HG02981 (cell line): ENCODE results near the gene GNPDA1.
A peak's percentile ranks its signal among the peaks of the same experiment; 100 is the strongest.
"Not testable (repeated sequence)": the region's sequence is repeated elsewhere in the genome, so short reads cannot be mapped to it uniquely, and the experiment has no call there.

Experiments
- ATAC-seq: cut with Tn5 transposase; IDR thresholded peaks from one replicate; pipeline ENCODE4 v1.9.1; 2021; ENCODE audit warnings: mild to moderate bottlenecking, moderate library complexity; ENCODE audit not compliant: unreplicated experiment

GNPDA1 gene

DNA sequence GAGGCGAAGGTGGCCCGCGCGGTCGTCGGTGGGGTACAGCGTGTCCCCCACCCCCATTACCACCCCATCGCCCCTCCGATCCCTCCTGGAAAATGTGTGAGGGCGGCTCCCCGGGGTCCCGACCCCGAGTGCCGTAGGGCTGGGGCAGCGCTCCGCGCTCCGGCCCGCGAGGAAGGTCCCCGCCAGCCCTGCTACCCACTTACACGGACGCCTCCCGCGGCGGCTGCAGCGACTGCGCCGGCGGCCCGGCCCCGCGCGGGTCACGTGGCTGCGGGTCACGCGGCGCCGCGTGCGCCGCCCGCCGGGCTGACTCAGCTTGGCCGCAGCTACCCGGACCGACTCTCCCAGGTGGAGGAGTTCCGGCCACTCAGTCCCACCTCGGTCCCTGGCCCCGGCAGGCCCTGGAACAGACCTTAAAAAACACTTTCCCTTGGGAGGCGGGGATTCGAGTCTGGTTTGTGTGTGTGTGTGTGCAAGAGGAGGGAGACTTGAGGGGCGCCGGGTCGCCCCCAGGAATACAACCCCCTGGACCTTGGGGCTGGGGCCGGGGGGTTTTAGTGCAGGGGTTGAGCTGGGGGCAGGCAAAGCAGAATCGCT lies at the start of gene GNPDA1:
TSS of gene GNPDA1 (minus strand) at position 236 of the 597 bp plus-strand sequence. CDS start 992 bp downstream, outside the sequence.
- peak; percentile 50 for ATAC-seq

DNA sequence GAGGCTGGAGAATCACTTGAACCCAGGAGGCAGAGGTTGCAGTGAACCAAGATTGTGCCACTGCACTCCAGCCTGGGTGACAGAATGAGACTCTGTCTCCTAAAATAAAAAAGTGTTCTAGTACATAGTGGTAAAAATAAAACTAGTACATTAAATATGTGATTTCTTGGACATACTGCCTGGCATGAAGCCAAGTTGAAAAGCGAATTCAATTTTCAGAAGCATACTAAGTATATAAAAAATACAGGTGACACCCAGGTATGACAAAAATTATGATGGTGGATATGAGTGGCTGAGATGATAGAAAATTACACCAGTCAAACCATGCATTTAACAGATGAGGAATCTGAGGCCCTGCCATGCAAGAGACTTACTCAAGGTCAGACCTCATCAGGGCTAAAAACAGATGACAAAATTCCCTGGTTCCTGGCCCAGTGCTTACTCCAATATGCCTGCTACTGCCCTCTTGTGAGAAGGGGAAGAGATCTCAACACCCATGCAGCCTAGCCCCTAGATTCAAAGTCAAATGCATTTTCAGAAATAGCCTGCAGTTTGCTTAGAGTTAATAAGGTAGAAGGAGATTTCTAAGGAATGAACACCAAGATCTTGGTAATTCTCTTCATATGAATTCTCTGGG lies 46.6 kb upstream of the GNPDA1 start:
- no peak for ATAC-seq

DNA sequence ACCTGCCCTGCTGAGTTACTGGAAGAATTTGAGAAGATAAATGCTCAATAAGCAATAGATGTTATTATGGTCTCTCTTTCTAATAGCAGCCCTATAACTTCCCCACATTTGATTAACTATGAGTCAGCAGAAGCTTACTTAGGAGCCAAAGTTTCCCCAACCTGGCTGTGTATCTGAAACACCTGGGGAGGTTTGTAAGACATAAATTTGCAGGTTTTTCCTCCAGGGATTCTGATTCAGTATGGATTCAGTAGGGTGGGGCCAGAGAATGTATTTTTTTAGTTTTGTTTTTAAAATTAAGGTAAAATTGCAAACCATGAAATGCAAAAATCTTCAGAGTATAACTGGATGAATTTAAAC lies 44.9 kb upstream of the GNPDA1 start:
- ATAC-seq, result no peak

DNA sequence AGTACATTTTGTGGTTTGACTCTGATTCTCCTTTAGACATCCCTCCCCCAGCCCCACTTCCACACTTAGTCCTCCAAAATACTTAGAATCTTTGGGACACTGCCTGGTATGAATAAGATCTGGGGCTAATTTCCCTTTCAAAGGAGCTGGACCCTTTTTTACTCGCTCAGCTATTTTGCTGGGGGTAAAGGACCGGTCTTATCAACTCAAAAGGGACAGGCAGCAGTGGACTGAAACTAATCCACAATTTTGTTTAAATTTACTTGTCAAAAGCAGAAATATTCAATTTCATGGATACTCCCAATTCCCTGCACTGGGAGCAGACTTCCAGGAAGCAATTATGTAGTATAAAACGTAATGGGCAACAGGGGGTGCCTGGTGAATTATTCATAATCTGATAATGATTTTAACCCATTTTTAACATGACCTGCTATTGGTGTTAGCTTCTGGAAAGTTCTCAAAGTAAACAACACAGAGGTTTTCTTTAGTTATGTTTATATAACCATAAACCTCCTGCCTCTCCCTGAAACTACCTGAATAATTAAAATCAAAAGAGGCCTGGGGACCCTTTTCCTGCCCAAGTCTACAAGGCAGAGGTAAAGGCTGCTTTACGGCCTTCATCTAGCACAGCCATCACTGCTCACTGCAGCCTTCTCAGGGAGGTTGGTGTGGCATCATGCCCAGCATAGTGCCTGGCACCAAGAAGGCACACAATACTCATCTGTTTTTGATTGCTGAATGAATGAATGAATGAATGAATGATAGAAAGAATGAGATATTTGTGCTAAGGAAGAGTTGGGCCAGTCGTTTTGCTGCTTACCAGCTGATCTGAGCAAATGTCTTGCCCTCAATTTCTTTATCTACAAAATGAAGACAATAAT lies 44.2 kb upstream of the GNPDA1 start:
- no peak for ATAC-seq

DNA sequence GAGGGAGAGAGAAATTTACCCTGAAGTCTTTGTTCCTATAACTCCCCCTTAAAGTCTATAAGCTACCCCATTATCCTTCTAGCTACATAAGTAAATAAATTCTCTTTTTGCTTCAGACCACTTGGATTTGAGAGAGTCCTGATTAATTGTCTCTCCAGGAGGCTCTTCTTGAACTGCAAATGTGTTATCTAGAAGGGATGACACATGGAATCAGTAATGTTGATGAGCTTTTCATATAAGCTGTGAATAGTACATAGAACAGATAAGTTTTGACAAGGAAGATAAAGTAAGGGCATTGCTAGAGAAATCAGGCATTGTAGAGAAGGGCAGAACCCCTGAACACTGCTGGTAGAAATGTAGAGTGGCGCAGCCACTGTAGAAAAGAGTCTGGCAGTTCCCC lies 42.5 kb upstream of the GNPDA1 start:
- no peak for ATAC-seq

DNA sequence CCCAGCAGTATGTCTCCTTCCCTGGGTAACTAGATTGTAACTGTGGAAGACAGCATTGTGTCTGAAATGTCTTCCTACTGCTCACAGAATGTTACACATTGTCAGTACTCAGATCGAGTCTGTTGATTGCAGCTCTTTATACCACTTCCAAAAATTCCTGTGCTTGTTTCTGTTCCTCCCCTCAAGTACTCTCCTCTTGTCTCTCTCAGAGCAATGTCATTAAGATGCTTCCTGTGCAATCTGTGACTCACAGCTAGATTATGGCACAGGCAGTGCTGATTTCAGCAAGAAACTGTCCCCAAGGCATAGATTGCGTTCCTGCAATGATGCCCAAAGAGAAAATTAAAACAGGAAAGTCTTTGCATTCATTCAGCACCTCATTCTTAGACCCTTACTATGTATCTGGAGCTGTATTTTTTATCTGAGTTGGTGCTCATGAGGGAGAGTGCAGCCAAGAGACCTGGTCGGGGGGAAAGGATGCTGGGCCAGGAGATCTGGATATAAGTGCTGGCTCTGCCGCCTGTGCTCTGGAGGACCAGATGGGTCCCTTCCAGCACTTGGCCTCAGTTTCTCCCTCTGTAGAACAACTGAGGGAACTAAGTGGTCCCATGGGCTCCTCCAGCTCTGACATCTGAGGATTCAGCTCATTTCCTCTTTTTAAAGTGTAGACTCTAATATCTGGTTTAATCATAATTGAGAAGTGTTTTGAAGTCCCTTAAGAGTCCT lies 40.8 kb upstream of the GNPDA1 start:
- no peak for ATAC-seq

DNA sequence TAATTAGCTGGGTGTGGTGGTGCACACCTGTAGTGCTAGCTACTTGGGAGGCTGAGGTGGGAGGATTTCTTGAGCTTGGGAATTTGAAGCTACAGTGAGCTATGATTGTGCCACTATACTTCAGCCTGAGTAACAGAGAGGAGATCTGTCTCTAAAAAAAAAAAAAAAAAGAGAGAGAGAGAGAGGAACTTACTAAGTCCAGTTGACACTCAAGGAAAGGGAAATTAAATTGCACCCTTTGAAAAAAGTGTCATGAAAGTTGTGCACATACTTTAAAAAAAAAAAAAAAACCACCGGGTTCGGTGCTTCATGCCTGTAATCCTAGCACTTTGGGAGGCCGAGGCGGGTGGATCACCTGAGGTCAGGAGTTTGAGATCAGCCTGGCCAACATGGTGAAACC lies 39.2 kb upstream of the GNPDA1 start:
- ATAC-seq, result not testable (repeated sequence)

DNA sequence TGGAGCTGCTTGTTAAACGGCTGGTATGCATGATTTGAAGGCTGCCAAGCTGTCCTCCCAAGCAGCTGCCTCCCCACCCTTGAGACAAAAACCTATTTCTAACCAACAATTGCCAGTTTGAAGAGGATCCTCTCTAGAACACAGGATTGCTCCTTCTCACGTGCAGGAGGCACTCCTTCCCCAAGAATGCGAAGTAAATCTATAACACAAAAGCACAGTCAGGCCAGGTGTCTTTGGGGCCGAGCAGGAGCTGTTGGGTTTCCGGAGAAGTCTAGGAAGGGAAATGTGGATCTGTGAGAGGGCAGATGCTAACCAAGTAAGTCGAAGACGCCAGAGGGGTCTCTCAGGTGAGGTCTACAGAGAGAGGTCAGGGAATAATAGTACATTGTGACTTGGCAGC lies 35.4 kb upstream of the GNPDA1 start:
- no peak for ATAC-seq

DNA sequence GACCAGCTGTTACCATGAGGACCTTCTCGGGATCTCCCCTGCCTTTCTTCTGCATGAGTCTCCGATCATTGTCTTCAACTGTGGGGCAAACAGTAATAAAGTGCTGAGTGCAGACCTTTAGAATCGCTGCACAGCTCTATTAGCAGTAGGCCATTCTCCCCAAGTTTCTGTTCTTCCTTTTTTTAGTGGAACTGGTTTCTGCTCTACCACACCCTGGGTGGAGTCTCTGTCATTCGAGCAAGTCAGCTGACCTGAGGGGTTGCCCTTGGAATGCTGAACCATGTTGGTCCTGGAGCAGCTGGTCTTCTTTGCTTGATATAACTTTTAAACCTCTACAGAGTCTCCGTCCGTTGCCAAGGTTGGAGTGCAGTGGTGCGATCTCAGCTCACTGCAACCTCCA lies 33.4 kb upstream of the GNPDA1 start:
- no peak for ATAC-seq

DNA sequence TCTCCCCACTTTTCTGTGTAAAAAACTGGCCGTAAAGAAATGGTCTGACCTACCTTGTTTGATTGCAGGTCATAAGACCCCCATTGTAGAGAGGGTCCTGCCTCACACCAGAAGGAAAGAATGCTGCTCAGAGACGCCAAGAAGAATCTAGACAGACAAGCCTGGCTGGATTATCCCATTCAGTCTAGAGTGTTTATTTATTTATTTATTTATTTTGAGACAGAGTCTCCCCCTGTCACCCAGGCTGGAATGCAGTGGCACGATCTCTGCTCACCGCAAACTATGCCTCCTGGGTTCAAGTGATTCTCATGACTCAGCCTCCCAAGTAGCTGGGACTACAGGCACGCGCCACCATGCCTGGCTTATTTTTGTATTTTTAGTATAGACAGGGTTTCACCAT lies 28.1 kb upstream of the GNPDA1 start:
- not testable (repeated sequence) for ATAC-seq

DNA sequence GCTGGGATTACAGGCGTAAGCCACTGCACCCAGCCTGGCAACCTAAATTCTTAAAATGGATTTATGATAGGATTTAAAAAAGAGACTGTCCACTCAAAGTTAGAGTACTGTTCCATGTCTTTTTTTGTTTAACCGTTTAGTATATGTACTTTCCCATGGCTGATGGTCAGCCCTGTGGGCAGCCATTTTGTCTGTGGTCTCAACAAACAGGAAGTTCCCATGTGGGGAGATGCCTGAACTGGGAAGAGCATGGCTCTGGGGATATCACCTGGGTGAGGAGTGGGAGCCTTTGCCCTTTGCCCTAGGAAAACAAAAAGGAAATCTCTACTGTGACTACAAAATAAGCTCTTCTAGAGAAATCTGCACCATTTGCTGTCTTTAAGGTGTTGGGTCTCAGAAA lies 27.5 kb upstream of the GNPDA1 start:
- ATAC-seq, result no peak

DNA sequence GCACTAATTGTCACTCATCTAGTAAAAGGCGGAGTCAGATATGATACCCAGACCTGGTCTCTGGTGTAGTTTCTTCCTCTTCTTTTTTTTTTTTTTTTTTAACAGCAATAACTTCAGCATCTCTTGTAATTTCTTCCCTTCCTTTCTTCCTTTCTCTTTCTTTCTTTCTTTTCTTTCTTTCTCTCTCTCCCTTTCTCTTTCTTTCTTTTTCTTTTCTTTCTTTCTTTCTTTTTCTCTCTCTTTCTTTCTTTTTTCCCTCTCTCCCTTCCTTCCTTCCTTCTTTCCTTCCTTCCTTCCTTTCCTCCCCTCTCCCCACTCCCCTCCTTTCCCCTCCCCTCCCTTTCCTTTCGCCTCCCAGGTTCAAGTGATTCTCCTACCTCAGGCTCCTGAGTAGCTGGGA lies 25.9 kb upstream of the GNPDA1 start:
- ATAC-seq, result no peak

DNA sequence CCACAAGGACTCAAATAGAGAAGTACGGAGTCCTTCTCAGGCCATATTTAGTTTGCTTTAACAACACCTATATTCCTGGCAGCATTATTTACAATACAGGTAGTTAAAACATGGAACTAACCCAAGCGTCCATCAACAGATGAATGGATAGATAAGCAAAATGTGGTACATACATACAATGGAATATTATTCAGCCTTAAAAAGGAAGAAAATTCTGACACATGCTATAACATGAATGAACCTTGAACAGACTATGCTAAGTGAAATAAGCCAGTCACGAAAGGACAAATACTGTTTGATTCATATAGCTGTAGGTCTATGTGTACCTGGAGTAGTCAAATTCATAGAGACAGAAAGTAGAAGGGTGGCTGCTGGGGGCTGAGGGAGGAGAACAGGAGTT lies 24.8 kb upstream of the GNPDA1 start:
- ATAC-seq, result not testable (repeated sequence)

DNA sequence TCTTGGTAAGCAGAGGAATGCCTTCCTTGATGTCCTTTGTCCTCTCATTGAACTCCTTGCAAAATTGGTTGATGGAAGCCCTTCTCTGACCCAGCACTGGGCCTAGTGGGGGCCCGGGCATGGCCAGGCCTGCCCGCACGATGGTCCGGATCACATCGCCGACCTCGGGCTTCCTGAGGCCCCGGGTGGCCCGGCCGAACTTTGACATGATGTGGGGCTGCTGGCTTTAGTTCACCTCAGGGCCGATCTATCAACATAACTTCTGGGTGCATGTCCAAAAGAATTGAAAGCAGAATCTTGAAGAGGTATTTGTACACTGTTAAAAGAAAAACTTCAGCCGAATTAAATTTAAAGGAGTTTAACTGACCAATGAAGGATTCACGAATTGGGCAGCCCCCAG lies 24.1 kb upstream of the GNPDA1 start:
- no peak for ATAC-seq

DNA sequence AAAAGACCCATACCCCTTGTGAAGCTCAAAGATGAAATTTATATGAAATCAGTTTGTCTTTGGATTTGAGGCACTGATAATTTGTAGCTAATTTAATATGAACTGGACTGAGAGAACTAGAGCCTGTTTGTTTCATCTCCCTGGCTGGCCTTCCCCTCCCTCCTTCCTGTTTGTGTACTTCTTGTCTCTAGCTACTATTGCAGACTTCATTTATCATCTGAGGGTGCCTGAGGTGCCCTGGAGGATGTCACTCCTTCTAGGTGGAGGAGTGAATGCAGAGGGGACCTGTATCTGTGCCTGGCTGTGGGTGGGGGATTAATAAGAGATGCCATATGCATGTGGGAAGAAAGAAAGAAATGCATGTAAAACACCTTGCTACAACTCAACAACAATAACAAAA lies 22.2 kb upstream of the GNPDA1 start:
- ATAC-seq, result no peak

DNA sequence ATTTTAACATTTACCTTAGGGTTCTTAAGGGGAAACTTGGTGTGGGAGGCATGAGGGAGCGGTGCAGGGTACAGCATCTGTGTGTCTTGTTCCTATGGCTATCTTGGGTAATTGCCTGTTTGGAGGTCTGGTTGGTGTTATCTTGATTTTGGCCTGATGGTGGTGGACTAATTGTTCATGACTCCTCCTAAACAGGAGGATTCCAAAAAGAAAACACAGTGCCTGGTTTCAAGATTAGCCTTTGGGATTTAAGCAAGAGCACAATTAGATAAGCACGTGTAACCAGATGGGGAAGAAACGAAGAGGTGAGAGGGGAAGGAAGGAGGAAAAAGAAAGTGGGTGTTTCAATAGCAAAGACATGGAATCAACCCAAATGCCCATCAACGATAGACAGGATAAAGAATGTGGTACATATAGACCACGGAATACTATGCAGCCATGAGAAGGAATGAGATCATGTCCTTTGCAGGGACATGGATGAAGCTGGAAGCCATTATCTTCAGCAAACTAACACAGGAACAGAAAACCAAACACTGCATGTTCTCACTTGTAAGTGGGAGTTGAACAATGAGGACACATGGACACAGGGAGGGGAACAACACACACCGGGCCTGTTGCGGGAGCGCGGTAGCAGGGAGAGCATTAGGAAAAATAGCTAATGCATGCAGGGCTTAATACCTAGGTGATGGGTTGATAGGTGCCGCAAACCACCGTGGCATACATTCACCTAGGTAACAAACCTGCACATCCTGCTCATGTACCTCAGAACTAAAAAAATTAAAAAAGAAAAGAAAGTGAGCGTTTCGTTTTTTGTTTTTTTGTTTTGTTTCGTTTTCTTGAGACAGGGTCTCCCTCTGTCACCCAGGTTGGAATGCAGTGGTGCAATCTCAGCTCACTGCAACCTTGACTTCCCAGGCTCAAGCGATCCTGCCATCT lies 21.1 kb upstream of the GNPDA1 start:
- ATAC-seq, result not testable (repeated sequence)

DNA sequence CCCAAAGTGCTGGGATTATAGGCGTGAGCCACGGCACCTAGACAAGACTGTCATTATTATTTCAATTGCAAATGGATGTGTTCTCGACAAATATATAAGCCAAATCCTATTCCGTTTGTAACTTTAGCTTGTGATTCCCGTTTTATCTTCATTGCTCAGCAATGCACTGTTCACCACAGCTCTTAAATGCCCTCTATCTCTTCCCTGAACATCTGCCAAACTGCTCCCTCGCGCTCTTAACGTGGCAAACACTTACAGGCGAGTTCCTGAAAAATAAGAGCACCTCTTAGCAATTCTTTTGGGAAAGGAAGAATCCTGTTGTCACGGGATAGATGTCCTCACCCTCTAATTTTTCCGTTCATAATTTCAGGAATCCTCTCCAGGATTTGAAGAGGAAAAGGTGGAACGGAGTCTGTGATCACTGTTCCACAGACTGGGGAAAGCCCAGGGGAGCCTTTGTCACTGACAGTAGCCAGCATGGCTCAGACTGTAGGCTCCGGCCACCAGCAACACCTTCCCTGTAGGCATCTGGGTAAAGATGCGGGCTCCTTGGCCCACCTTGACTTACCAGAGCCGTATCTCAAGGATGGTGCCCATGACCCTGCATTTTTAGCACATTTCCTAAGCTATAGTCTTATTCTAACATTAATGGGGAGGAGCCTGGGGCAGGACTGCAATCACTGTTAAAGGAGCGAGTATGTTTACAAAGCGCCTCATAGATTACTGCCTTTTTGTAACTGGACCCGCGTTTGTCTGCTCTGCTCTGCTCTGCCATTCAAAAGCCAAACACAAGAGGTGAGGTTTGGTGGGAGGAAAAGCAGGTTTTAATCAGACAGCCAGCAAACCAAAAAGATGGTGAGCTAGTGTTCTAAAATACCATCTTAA lies 20.2 kb upstream of the GNPDA1 start:
- no peak for ATAC-seq

DNA sequence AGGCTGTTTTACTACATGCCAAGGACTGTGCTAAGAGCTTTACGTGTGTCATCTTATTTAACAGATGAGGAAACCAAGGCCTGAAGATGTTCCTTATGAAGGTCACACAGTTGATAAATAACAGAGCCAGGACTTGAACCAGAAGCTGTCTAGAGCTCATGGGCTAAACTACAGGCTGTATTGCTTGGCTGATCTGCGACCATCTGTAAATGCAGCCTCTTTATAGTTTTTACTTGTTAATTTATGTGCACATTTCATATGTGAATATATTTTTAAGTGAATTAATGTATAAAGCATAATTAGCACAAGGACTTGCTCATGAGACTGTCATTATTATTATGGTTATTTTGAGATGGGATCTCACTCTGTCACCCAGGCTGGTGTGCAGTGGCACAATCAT lies 19.3 kb upstream of the GNPDA1 start:
- ATAC-seq, result no peak

DNA sequence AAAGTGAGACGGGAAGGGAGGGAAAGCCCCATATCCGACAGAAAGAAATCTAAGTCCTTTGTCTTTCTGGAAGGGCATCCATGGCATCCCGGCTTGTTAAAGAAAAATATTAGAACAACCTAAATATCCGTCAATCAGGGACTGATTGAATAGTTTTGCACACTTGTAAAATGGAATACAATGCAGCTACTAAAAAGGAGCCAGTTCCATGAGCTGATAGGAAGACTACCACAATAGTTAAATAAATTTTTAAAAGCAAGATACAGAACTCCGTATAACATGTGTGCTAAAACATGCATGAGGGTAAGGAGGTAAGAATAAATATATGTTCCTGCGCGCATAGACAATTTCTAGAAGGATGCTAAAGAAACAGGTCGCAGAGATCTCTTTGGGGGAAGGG lies 12.8 kb upstream of the GNPDA1 start:
- ATAC-seq, result no peak
